HG03469 (cell line): ENCODE measurements around the gene EZH1.

Experiments used
- ATAC-seq: cut with Tn5 transposase; IDR thresholded peaks from one replicate; pipeline ENCODE4 v1.9.1; 2021; ENCODE audit warnings: mild to moderate bottlenecking, moderate library complexity, moderate number of reproducible peaks; ENCODE audit not compliant: unreplicated experiment

Gene EZH1

DNA sequence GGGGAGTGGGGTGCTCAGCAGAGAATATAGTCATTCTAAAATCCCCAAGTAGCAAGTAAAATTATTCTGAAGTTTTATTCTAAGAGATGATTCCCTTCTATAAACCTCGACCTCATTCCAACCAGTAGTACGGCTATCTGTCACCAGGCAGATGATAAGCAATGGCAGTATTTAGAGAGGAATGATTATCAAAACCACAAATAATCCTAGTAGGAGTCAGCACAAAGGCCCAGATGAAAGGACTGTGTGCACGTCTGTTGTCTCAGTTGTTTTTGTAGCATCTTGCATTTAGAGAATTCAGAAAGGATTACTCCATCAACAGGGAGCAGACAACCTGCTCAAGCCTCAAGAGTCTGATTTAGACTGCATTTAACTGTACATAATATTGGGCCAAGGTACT, 21.2 kb downstream of the EZH1 start:
- no peak for ATAC-seq

DNA sequence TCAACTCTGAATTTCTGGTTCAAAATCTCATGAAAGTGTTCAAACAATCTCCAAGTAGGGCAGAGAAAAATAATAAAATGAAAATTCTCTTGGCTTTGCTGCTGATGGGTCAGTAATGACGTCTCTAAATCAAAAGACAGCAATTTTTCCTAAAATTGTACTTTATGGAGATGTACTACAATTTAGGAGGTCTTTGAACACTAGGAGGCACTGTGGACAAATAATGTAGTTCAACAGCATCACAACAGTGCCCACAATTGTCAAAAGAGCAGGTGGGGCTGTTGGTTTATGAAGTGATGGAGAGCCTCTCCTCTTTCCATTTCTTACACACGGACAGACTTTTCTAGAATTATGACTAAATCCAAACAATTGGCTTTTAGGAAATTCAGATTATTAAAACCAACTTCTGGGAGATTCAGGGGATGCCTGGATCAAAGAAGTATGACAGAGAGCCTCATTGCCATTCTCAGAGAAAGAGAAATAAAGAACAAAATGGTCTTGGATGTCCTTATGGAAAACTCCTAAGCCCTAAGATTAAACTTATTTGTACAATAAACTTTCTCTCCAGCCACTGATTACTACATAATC, 23.8 kb downstream of the EZH1 start:
- no peak for ATAC-seq

DNA sequence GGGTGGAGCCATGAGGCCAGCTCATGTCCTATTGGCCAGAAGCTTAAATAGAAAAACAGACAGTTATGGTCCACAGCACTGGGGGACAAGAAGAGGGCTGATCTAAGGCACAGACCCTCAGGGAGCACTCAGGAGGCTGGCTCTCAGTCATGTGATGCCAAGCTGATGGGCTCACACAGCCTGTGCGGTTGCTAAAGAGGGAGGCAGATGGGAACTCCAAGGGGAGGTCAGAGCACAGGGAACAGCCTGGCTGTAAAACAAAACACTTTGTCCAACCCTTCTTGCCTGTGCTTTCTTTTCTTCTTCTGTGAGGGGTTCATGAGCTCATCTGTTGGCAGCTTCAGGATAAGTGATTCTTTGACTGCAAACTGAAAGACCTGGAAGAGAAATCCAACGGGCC, 35.3 kb downstream of the EZH1 start:
- ATAC-seq, result no peak

DNA sequence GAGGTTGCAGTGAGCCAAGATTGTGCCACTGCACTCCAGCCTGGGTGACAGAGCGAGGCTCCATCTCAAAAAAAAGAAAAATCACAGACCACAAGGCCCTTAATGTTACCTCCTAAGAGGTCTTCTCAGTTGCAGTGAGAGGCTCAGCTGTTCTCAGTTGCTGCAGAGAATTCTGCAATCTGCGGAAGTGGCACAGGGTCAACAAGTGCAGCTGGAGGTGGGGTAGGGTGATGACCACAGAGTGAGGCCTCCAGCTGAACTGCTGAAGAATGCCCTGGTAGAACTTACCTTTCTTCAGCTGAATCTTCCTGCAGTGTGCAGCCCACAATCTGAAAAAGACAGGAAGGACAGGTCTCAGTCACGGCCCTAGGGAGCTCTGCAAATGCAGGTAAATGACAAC, 36.3 kb downstream of the EZH1 start:
- ATAC-seq, result no peak

DNA sequence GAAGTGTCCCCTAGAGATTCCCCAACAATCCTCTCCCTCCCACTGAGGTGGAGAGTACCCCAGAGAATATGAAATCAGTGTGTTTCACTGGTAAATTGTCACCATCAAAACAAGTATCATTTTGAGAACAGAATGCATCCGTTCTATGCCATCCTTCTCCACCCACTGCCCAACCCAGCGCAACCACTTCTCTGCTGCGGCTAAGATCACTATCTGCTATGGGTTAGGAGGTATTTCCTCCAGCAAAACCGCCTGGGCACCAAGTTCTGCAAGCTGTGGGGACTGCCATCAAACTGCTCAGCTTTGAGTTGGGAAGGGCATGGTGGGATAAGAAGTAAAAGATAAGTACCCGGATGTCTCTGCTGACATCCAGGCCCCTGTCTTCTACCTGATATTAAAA, 38.1 kb downstream of the EZH1 start:
- ATAC-seq, result no peak

DNA sequence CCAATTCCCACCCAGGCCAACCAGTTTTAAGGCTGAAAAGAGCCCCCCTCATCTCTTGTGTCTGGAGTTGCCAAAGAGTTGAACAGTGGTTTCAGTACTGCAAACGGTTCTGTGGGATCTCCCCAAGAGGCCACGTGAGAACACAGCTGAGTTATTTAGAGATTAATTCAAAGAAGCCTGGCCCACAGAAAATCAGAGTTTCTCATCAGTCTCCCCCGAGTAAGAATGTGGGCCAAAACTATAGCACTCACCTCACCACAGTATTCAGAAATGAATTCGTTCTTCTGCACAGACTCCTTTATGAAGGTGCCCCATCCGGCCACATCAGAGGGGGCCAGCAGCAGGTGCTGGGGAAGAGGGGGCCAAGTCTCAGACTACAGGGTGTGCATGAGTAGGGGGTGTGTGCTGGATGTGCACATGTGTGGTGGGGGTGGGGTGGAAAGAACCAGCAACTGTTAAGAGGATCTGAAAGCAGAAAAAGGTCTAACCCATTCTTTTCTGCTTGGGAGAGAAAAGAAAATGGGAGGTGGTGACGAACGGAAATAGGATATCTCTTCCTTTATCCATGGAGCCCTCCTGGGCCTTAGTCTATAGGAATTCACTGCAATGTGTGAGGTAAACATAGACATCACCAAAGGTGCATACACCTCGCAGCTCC, 39.9 kb downstream of the EZH1 start:
- peak; percentile 58 for ATAC-seq

DNA sequence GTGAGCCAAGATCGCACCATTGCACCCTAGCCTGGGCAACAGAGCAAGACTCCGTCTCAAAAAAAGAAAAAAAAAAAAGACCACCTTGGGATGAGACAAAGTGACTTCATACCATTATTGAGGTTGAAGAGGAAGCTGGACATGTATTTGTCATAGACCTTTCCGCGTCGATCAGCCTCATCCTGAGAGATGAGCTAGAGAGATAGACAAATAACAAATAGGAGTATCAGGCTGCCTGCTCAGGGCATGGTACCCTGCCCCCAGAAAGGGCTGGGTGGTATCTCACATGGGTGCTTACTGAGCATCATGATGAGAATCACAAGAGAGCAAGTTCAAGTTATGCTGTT, 40.4 kb downstream of the EZH1 start:
- ATAC-seq, result no peak

DNA sequence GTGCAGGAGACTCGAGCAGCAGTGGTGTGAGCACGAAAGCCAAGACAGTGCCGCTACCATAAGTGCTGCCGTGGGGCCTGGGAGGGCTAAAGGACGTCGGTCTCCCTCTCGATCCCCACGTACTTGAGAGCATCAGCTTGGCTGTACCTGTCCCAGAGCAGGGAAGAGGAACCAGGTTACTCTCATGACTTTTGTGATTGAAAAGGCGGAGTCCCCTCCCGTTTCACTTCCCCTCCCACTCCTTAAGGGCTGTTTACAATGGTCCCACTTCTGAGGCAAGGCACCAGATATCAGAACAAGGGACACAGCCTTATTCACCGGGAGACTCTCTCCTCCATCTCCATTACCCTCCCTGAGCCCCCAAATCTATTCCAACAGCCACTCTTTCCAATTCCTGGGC, 42.4 kb downstream of the EZH1 start:
- no peak for ATAC-seq

DNA sequence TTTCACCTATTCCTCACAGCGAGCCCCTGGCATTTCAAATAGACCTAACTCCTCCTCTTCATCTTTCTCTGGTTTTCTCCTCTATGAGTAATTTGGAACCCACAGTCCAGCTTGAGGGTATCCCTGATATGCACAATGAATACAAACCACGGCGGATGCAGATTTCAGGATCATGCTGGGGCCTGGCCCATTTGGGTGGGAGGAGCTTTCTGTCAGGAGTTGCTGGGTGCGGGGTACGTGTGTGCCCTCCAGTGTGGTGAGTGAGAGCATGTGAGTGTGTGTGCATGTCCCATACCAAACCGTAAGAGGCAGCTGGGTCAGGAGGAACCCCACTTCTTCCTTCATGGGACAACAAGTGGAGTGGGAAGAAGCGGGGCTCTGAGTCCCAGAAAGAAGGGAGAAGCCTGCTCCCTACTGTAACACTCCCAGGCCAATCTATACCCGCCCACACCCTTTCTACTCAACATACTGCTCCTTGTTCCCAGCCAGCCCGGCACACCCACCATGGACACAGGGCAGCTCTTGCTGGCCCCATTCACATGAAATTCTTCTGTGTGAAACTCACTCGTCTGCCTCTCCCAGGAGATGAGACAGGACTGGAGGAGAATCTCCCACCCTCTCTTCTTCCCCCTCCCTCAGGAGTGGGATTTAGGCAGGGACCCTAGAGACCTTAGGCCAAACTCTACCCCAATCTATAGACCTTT, 44.1 kb downstream of the EZH1 start:
- no peak for ATAC-seq

DNA sequence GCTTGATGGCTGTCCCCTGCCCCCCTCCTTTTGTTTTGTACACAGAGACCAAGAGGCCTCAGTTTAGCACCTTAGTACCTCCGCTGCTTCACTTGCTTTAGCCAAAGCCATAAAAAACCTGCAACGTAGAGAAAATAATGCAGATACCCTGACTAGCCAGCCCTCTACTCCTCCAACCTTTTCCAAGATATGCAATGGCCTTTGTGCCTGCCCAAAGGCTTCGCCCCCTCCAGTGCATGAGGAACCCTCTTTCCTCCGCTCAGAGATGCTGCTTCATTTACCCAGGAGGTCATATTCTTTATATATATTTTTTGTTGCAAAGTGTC, 45.5 kb downstream of the EZH1 start:
- ATAC-seq, result no peak

DNA sequence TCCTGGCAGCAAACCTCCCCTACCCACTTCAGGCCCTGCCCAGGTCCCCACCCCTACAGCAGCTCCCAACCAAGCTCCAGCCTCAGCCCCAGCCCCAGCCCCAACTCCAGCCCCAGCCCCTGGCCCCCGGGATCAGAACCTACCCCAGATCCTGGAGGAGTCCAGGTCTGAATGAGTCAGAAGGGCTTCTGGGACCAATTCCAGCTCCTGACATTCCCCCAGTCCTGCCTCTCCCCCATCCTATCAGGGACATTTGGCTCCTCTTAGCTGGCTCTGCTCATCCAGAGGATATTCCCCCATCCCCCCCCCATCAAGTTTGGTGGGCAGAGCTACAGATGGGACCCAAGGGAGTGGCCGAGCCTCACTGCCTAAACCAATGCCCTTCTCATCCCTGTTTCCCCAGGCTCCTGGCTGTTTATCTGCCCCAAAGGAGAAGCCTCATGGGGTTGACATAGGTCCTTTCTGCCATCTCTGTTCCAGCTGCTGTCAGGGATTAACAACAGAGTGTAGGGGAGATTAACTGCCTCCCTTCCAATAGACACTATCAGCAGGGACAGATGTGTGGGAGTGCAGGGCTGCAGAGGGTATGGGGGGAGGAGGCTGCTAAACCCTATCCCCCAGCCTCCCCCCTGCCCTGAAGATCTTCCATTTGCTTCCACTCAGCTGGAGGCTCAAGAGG, 46.0 kb downstream of the EZH1 start:
- ATAC-seq, result no peak

DNA sequence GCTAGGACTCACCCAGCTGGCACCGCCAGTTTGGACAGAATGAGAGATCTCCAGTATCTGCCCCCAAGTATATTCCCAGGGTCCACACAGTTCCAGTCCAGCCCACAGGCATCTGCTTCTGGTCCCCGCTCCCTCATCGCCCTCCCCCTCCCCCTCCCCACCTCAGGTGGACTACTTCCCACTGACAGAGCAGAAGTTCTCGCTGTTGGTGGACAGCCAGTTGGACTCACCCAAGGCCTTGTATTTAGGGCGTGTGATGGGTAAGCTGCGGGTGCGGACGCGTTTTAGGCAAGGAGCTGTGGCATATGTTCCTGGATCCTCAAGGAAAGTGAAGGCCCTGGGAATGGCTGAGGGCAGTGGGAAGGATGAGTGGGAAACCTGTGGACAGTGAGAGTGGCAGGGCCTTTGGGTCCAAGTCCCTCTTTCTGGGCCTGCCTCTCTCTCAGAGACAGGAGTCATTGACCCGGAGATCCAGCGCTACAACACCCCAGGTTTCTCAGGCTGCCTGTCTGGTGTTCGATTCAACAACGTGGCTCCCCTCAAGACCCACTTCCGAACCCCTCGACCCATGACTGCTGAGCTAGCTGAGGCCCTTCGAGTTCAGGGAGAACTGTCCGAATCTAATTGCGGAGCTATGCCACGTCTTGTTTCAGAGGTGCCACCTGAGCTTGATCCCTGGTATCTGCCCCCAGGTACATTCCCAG, 47.6 kb downstream of the EZH1 start:
- no peak for ATAC-seq

DNA sequence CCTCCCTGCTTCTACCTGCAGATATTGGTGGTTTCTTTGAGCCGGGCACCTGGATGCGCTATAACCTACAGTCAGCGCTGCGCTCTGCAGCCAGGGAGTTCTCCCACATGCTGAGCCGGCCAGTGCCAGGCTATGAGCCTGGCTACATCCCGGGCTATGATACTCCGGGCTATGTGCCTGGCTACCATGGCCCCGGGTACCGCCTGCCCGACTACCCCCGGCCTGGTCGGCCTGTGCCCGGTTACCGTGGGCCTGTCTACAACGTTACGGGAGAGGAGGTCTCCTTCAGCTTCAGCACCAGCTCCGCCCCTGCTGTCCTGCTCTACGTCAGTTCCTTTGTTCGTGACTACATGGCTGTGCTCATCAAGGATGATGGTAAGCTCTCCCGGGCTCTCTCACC, 49.3 kb downstream of the EZH1 start:
- ATAC-seq, result no peak

DNA sequence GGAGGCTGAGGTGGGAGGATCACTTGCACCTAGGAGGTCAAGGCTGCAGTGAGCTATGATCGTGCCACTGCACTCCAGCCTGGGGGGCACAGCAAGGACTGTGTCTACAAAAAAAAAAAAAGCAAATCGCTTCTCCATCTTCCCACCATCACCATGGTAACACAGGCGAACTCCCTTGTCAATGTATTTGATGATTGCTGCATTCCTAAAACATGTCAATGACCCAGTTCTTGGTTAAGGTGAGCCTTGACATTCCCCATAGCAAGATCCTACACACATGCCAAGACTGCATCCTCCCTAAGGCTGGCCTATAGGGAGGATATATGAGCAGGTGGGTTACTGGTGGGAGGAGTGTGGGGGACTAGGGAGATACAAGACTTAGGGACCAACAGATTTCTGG, 50.3 kb downstream of the EZH1 start:
- no peak for ATAC-seq

DNA sequence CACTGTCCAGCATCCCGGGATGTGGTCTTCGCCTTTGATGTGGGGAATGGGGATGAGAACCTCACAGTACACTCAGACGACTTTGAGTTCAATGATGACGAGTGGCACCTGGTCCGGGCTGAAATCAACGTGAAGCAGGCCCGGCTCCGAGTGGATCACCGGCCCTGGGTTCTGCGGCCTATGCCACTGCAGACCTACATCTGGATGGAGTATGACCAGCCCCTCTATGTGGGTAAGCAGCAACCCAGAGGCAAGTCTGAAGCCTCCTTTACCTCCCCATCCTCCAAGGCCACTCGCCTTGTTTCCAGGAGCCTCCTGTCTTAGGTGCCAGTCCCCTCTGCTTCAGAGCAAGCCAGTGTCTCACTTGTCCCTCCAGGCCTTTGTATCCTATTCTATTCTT, 52.4 kb downstream of the EZH1 start:
- no peak for ATAC-seq

DNA sequence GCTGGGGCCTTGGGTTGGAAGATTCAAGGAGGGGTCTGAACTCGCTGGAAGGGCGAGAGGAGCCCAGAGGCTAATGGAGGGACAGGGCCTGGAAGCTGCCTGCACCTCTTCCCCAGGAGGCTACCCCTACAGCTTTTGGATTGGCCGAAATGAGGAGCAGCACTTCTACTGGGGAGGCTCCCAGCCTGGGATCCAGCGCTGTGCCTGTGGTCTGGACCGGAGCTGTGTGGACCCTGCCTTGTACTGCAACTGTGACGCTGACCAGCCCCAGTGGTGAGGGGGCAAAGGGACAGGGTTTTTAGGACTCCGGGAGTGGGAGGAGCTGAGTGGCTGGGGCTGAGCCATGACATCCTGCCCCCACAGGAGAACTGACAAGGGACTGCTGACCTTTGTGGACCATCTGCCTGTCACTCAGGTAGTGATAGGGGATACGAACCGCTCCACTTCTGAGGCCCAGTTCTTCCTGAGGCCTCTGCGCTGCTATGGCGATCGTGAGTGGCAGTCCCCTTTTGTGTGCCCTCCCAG, 53.8 kb downstream of the EZH1 start:
- ATAC-seq, result no peak

DNA sequence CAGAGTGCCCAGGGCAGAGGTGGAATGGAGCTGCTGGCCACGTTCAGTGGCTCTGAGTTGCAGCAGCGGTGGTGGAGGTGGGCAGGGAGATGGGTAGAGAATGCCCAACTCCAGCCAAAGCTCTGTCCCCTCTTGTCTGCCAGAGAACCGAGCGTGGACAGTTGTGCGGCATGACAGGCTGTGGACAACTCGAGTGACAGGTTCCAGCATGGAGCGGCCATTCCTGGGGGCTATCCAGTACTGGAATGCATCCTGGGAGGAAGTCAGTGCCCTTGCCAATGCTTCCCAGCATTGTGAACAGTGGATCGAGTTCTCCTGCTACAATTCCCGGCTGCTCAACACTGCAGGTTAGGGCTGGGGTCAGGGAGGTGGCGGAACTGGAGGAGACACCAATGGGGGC, 54.2 kb downstream of the EZH1 start:
- ATAC-seq, result no peak

DNA sequence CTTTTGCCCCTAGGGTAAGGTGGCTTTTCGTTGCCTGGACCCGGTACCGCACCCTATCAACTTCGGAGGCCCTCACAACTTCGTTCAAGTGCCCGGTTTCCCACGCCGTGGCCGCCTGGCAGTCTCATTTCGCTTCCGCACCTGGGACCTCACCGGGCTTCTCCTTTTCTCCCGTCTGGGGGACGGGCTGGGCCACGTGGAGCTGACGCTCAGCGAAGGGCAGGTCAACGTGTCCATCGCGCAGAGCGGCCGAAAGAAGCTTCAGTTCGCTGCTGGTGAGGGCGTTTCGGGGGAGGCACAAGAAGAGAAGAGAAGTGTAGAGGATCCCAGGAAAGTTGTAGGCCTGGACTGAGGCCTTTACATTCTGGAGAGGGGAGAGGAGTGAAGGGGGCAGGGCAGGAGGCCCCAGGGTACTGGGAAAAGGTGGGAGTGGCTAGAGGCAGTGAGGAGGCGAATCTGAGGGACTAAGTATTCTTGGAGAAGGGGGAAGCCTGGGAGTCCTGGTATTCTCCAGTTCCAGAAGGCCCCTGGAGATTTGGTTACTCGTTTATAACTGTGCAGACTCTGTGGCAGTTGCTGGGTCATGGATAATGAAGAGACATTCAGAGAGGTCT, 57.0 kb downstream of the EZH1 start:
- no peak for ATAC-seq

DNA sequence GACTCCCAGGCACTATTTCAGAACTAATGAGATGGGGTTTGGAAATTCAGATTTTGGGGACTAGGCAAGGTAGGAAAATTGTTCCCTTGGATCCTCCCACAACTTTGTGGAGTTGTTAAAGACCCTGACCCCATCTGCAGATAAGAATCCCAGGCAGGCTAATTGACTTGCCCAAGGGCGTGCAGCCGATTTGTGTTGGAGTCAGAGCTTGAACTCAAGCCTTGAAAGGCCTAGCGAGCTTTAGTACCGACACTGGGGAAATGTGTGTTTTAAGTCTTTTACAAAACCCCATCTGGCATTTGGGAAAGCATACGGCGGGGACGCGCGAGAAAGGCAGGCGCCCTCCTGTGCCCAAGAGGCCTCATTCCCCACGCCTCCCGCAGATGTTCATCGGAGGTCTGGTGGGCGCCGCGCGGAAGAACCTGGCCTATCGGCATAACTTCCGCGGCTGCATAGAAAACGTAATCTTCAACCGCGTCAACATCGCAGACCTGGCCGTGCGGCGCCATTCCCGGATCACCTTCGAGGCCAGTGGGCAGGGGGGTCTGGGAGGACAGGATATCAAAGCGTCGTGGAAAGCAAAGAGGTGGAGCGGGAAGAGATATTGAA, 58.2 kb downstream of the EZH1 start:
- no peak for ATAC-seq

DNA sequence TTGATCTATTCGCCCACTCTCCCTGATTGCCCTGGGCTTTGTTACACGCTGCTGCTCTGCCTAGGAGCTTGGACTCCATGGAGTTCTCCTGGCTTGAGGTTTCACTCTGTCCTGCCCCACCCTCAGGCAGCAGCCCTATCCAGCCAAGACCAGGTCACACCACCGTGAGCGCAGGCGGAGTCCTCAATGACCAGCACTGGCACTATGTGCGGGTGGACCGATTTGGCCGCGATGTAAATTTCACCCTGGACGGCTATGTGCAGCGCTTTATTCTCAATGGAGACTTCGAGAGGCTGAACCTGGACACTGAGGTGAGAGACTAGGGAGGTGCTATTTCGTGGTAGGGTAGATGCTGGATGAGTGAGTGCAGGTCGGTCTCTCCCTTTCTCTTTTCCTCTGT, 59.0 kb downstream of the EZH1 start:
- ATAC-seq, result no peak
